Kidney (tissue), 14 donors: Measurements from ENCODE around the gene FER1L5. TPM values are rescaled to one million over a fixed set of nuclear protein-coding genes. Genes with fewer than 3 reads are reported as not detected.
A peak's percentile ranks its signal among the peaks of the same experiment; 100 is the strongest.

Source experiments
- DNase-seq, 5 donors: peaks; one replicate each; pipeline ENCODE4 v3.0.0-alpha.2; 2013 to 2020
- FAIRE-seq: peaks from 2 replicates; lab custom pipeline; 2012; peaks lifted over from hg19 to GRCh38; lab: Jason Lieb, UNC
- H3K27ac ChIP-seq, 2 donors: one replicate each; pipeline ENCODE4 v1.7.0; 2013; ENCODE audit warnings: low read depth in 2 of 2, low read length in 2 of 2, inconsistent platforms in 1 of 2
- H3K27me3 ChIP-seq: one replicate; pipeline ENCODE4 v1.7.1; 2013; ENCODE audit warnings: low read length, inconsistent platforms; ENCODE audit not compliant: control insufficient read depth, insufficient read depth
- H3K36me3 ChIP-seq, 3 donors: one replicate each; pipeline versions ENCODE4 v1.7.0 to v1.7.1; 2013; ENCODE audit warnings: low read length in 3 of 3, control low read depth in 1 of 3, inconsistent platforms in 1 of 3; ENCODE audit not compliant: insufficient read depth in 3 of 3, control insufficient read depth in 2 of 3
- H3K4me1 ChIP-seq, 3 donors: one replicate each; pipeline versions ENCODE4 v1.7.0 to v1.7.1; 2013; ENCODE audit warnings: low read length in 3 of 3, inconsistent platforms in 1 of 3, low read depth in 1 of 3; ENCODE audit not compliant: control insufficient read depth in 2 of 3, insufficient read depth in 2 of 3
- H3K4me3 ChIP-seq, 3 donors: one replicate each; pipeline versions ENCODE4 v1.7.0 to v1.8.1; 2013; ENCODE audit warnings: low read length in 3 of 3, control low read depth in 1 of 3, inconsistent platforms in 1 of 3
- H3K9ac ChIP-seq, 3 donors: one replicate each; pipeline versions ENCODE4 v1.7.0 to v1.7.1; 2013; ENCODE audit warnings: low read length in 3 of 3, control low read depth in 1 of 3, inconsistent platforms in 1 of 3
- H3K9me3 ChIP-seq, 3 donors: one replicate each; pipeline versions ENCODE4 v1.7.0 to v1.7.1; 2013; ENCODE audit warnings: low read length in 3 of 3, control low read depth in 1 of 3, inconsistent platforms in 1 of 3; ENCODE audit not compliant: control insufficient read depth in 2 of 3, insufficient read depth in 1 of 3
- CTCF ChIP-seq: IDR thresholded peaks from 3 replicates; pipeline ENCODE4 v1.5.1; 2012; ENCODE audit warnings: mild to moderate bottlenecking, moderate library complexity, borderline replicate concordance; ENCODE audit not compliant: insufficient read depth; ENCODE audit errors: extremely low read depth
- intact Hi-C: fragments of 100-400 bp; cut with DNase I; formaldehyde crosslinking; loops from one replicate; pipeline ENCODE4 v1.11.1; 2022
- polyA plus RNA-seq: library from polyadenylated mRNA; stranded (reverse); fragments of 350-450 nt; fragmentation: Illumina TruSeq; extraction: RNeasy Lipid Tissue Mini Kit (QIAGEN cat#74804); gene quantifications from one replicate; pipeline ENCODE4 v1.2.3, GENCODE V29; 2014; ENCODE audit warnings: low read depth, low replicate concordance; ENCODE audit not compliant: insufficient read depth
- total RNA-seq: library from RNA; stranded (reverse); fragmentation: NEBNext Ultra II Directional; extraction: Animal tissue kit (Norgen Biotek cat#: 25700); gene quantifications from one replicate; pipeline ENCODE4 v1.2.1, GENCODE V29; 2021
- donor health status: control.
- donor health status: control.
- donor health status: control.
- donor health status: control.
- donor health status: control.
- donor health status: DM: yes; HTN: yes; CAD: no.
- donor health status: Normal renal cell carcinoma (clear cell type).

FER1L5 gene
- total and polyA plus RNA-seq, 2 donors from 2014 or later: 0.15 to 1.3 TPM

- Histone ChIP-seq H3K9me3 (no peaks in the 10 kb centered on the region), H3K27me3 (no peaks in the 10 kb centered on the region), H3K9ac (no peak overlapping the region), H3K4me3 (no peak overlapping the region), H3K36me3 (no peaks in the 10 kb centered on the region), H3K4me1 (no peaks in the 10 kb centered on the region), H3K27ac (no peak overlapping the region)
- TF ChIP-seq CTCF: no peak
- FAIRE-seq (no peak), DNase-seq (peak in 2 of 5 donors; percentile 18 to 39)
- intact Hi-C loops: no loop called here
Measured at GRCh38 chr2:96679848-96680247, 37.3 kb downstream of the FER1L5 start.

DNA sequence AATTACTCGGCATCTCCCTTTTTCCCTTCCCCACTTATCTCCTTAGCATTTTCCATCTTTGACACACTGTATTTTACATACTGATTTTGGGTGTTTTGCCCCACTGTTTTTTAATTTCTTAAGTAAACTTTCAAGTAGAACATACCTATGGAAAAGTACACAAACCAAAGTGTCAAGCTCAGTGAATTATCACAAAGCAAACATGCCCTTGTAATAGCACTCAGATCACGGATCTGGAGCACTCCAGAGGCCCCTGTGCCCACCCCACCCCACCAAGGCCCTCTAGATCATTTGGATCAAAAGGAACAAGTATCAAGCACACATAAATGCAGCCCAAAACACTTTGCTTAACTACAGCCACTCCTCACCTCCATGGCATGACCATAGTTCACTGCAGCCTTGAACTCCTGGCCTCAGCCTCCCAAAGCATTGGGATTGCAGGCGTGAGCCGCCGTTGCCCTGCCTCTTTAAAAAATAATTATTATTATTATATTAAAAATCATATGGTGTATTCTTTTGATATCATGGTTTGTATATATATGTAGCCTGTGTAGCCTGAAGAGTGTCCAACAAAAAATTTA lies 38.1 kb downstream of the FER1L5 start:
- intact Hi-C loops: no loop called here
- Histone ChIP-seq H3K4me1 (no peaks in the 10 kb centered on the region), H3K36me3 (no peaks in the 10 kb centered on the region), H3K9ac (no peak overlapping the region), H3K27ac (no peak overlapping the region), H3K9me3 (no peaks in the 10 kb centered on the region), H3K27me3 (no peaks in the 10 kb centered on the region), H3K4me3 (no peak overlapping the region)
- FAIRE-seq: no peak
- no peak for TF ChIP-seq CTCF
- no peak for DNase-seq

GRCh38 chr2:96681540-96681939 lies 39.0 kb downstream of the FER1L5 start:
- intact Hi-C loops: no loop called here
- Histone ChIP-seq H3K4me1 (no peaks in the 10 kb centered on the region), H3K9ac (no peak overlapping the region), H3K9me3 (no peaks in the 10 kb centered on the region), H3K27me3 (no peaks in the 10 kb centered on the region), H3K4me3 (no peak overlapping the region), H3K36me3 (no peaks in the 10 kb centered on the region), H3K27ac (no peak overlapping the region)
- DNase-seq (no peak), FAIRE-seq (no peak)
- no peak for TF ChIP-seq CTCF

- Histone ChIP-seq H3K4me3 (no peak overlapping the region), H3K36me3 (no peaks in the 10 kb centered on the region), H3K4me1 (no peaks in the 10 kb centered on the region), H3K9me3 (no peaks in the 10 kb centered on the region), H3K27me3 (no peaks in the 10 kb centered on the region), H3K27ac (no peak overlapping the region), H3K9ac (no peak overlapping the region)
- FAIRE-seq (no peak), DNase-seq (no peak)
- no peak for TF ChIP-seq CTCF
- intact Hi-C loops: no loop called here
Measured at GRCh38 chr2:96683307-96683706, 40.7 kb downstream of the FER1L5 start.
